ENCODE data around the gene CENPV. TPM values are rescaled to one million over a fixed set of nuclear protein-coding genes. Genes with fewer than 3 reads are reported as not detected.
A peak's percentile ranks its signal among the peaks of the same experiment; 100 is the strongest.

Gene CENPV
- total and polyA plus RNA-seq, 2 experiments from 2014 or later = 8.7 to 11.8 TPM

- Histone ChIP-seq H3K4me1 (ENCODE audit: insufficient read depth) (peaks cover 10% of the 10 kb centered on the region; the same call in 1 of the 2 replicates), H3K9me2 (ENCODE audit: insufficient read depth) (no peaks in the 10 kb centered on the region), H3K79me2 (ENCODE audit: insufficient read depth) (no peaks in the 10 kb centered on the region), H3K9ac (no peak overlapping the region), H3K27me3 (replicated peaks; ENCODE audit: insufficient read depth) (no peaks in the 10 kb centered on the region), H3K4me3 (no peak overlapping the region), H3K27ac (no peak overlapping the region), H2AFZ (no peak overlapping the region), H3K4me2 (ENCODE audit: unreplicated experiment) (peak overlapping the region; percentile 59), H3F3A (ENCODE audit: insufficient read depth) (no peaks in the 10 kb centered on the region), H3K36me3 (ENCODE audit: low read depth) (no peaks in the 10 kb centered on the region; the same call in 1 of the 2 replicates), H4K20me1 (ENCODE audit: insufficient read depth) (no peaks in the 10 kb centered on the region), H3K9me3 (ENCODE audit: low read depth) (no peaks in the 10 kb centered on the region)
- TF ChIP-seq EZH2phosphoT487 (IDR thresholded peaks at IDR 0.05; ENCODE audit: insufficient read depth, low read depth) (no peak), EZH2 (IDR thresholded peaks at IDR 0.05; ENCODE audit: insufficient read depth, poor library complexity, severe bottlenecking) (no peak)
- DNase-seq = peak; percentile 71
- WGBS, 2 experiments (ENCODE audit: low coverage in 1 of 2, low lambda C conversion rate in 2 of 2, missing lambda C conversion rate in 2 of 2) = 51 to 55% methylated on average over 11 of the region's 11 CpGs
- in situ Hi-C loops (cut with MboI) = no loop called here
These were observed 23.6 kb downstream of the CENPV start for GRCh38 chr17:16329519-16330271.

- Histone ChIP-seq H3K4me3 (no peak overlapping the region), H3K4me1 (ENCODE audit: insufficient read depth) (peaks cover 10% of the 10 kb centered on the region; the same call in 1 of the 2 replicates), H4K20me1 (ENCODE audit: insufficient read depth) (no peaks in the 10 kb centered on the region), H3K27me3 (replicated peaks; ENCODE audit: insufficient read depth) (no peaks in the 10 kb centered on the region), H3K4me2 (ENCODE audit: unreplicated experiment) (peak overlapping the region; percentile 59), H3K79me2 (ENCODE audit: insufficient read depth) (no peaks in the 10 kb centered on the region), H3F3A (ENCODE audit: insufficient read depth) (no peaks in the 10 kb centered on the region), H3K27ac (no peak overlapping the region), H3K9ac (no peak overlapping the region), H3K9me3 (ENCODE audit: low read depth) (no peaks in the 10 kb centered on the region), H2AFZ (no peak overlapping the region), H3K9me2 (ENCODE audit: insufficient read depth) (no peaks in the 10 kb centered on the region), H3K36me3 (ENCODE audit: low read depth) (no peaks in the 10 kb centered on the region; the same call in 1 of the 2 replicates)
- TF ChIP-seq EZH2phosphoT487 (IDR thresholded peaks at IDR 0.05; ENCODE audit: insufficient read depth, low read depth) (no peak), EZH2 (IDR thresholded peaks at IDR 0.05; ENCODE audit: insufficient read depth, poor library complexity, severe bottlenecking) (no peak)
- in situ Hi-C loops (cut with MboI) = no loop called here
- DNase-seq = peak; percentile 10
- WGBS, 2 experiments (ENCODE audit: low coverage in 1 of 2, low lambda C conversion rate in 2 of 2, missing lambda C conversion rate in 2 of 2) = 0% methylated on average over 1 of the region's 1 CpG
These were observed 24.3 kb downstream of the CENPV start for GRCh38 chr17:16328997-16329396.

GRCh38 chr17:16327018-16327417 lies 26.3 kb downstream of the CENPV start:
- TF ChIP-seq EZH2phosphoT487 (IDR thresholded peaks at IDR 0.05; ENCODE audit: insufficient read depth, low read depth) = no peak
- TF ChIP-seq EZH2 (IDR thresholded peaks at IDR 0.05; ENCODE audit: insufficient read depth, poor library complexity, severe bottlenecking) = no peak
- H3K9me3 ChIP-seq (ENCODE audit: low read depth) = no peaks in the 10 kb centered on the region
- in situ Hi-C loops (cut with MboI) = no loop called here
- H3K79me2 ChIP-seq (ENCODE audit: insufficient read depth) = no peaks in the 10 kb centered on the region
- H3K4me1 ChIP-seq (ENCODE audit: insufficient read depth) = peaks cover 19% of the 10 kb centered on the region; the same call in 1 of the 2 replicates
- H3K27ac ChIP-seq = no peak overlapping the region
- no peaks in the 10 kb centered on the region for H4K20me1 ChIP-seq (ENCODE audit: insufficient read depth)
- no peak overlapping the region for H3K9ac ChIP-seq
- no peaks in the 10 kb centered on the region; the same call in 1 of the 2 replicates for H3K36me3 ChIP-seq (ENCODE audit: low read depth)
- no peaks in the 10 kb centered on the region for H3K9me2 ChIP-seq (ENCODE audit: insufficient read depth)
- DNase-seq = no peak
- no peak overlapping the region for H3K4me2 ChIP-seq (ENCODE audit: unreplicated experiment)
- no peak overlapping the region for H3K4me3 ChIP-seq
- WGBS, 2 experiments (ENCODE audit: low coverage in 1 of 2, low lambda C conversion rate in 2 of 2, missing lambda C conversion rate in 2 of 2) = 96 to 100% methylated on average over 3 of the region's 3 CpGs
- H3K27me3 ChIP-seq (replicated peaks; ENCODE audit: insufficient read depth) = no peaks in the 10 kb centered on the region
- H3F3A ChIP-seq (ENCODE audit: insufficient read depth) = 0 out of 2 replicates have a peak, but pooled peaks cover 9% of the 10 kb centered on the region
- no peak overlapping the region for H2AFZ ChIP-seq

GRCh38 chr17:16325964-16326363 lies 27.3 kb downstream of the CENPV start:
- no peaks in the 10 kb centered on the region for H4K20me1 ChIP-seq (ENCODE audit: insufficient read depth)
- no peaks in the 10 kb centered on the region for H3K79me2 ChIP-seq (ENCODE audit: insufficient read depth)
- H3K36me3 ChIP-seq (ENCODE audit: low read depth) = no peaks in the 10 kb centered on the region; the same call in 1 of the 2 replicates
- H3K4me2 ChIP-seq (ENCODE audit: unreplicated experiment) = no peak overlapping the region
- in situ Hi-C loops (cut with MboI) = no loop called here
- H3K27me3 ChIP-seq (replicated peaks; ENCODE audit: insufficient read depth) = no peaks in the 10 kb centered on the region
- no peaks in the 10 kb centered on the region for H3K9me3 ChIP-seq (ENCODE audit: low read depth)
- H3K9ac ChIP-seq = no peak overlapping the region
- no peak overlapping the region for H2AFZ ChIP-seq
- DNase-seq = no peak
- no peak overlapping the region for H3K4me3 ChIP-seq
- 87 to 100% methylated on average over 1 of the region's 1 CpG for WGBS, 2 experiments (ENCODE audit: low coverage in 1 of 2, low lambda C conversion rate in 2 of 2, missing lambda C conversion rate in 2 of 2)
- peaks cover 19% of the 10 kb centered on the region; the same call in 1 of the 2 replicates for H3K4me1 ChIP-seq (ENCODE audit: insufficient read depth)
- H3K27ac ChIP-seq = no peak overlapping the region
- no peaks in the 10 kb centered on the region for H3K9me2 ChIP-seq (ENCODE audit: insufficient read depth)
- no peak for TF ChIP-seq EZH2phosphoT487 (IDR thresholded peaks at IDR 0.05; ENCODE audit: insufficient read depth, low read depth)
- 0 out of 2 replicates have a peak, but pooled peaks cover 9% of the 10 kb centered on the region for H3F3A ChIP-seq (ENCODE audit: insufficient read depth)
